Sigmoid colon (tissue), 4 donors: ENCODE results near the gene FAM163B.

Experiments
- CTCF ChIP-seq, 4 experiments: fragments of 450-650 bp in 3 of 4; fragments of 200-600 bp in 1 of 4; IDR thresholded peaks; one replicate each; pipeline ENCODE4 v1.5.1; 2016 to 2019; ENCODE audit warnings: antibody characterized with exemption in 4 of 4, mild to moderate bottlenecking in 3 of 4, moderate library complexity in 2 of 4
- POLR2A ChIP-seq, 2 donors: fragments of 450-650 bp; IDR thresholded peaks; one replicate each; pipeline ENCODE4 v1.6.1; 2016; ENCODE audit warnings: antibody characterized with exemption in 2 of 2, mild to moderate bottlenecking in 2 of 2, moderate library complexity in 2 of 2
- POLR2AphosphoS5 ChIP-seq, 4 donors: sonication (generic); formaldehyde crosslinking; IDR thresholded peaks; one replicate each; pipeline ENCODE4 v1.6.1; 2017; ENCODE audit warnings: antibody characterized with exemption in 4 of 4

- TF ChIP-seq CTCF (IDR thresholded peaks at IDR 0.05) (no peak), POLR2AphosphoS5 (IDR thresholded peaks at IDR 0.05) (no peak), POLR2A (IDR thresholded peaks at IDR 0.05) (no peak)
These were observed 2.5 kb downstream of the FAM163B start for GRCh38 chr9:133606708-133607025.
